GM21717 (cell line): ENCODE measurements around the gene DNAJC18.
"Not testable (repeated sequence)": the region's sequence is repeated elsewhere in the genome, so short reads cannot be mapped to it uniquely, and the experiment has no call there.

Source experiments
- ATAC-seq: cut with Tn5 transposase; IDR thresholded peaks from one replicate; pipeline ENCODE4 v1.9.1; 2021; ENCODE audit warnings: mild to moderate bottlenecking, moderate library complexity; ENCODE audit not compliant: unreplicated experiment

Gene DNAJC18

DNA sequence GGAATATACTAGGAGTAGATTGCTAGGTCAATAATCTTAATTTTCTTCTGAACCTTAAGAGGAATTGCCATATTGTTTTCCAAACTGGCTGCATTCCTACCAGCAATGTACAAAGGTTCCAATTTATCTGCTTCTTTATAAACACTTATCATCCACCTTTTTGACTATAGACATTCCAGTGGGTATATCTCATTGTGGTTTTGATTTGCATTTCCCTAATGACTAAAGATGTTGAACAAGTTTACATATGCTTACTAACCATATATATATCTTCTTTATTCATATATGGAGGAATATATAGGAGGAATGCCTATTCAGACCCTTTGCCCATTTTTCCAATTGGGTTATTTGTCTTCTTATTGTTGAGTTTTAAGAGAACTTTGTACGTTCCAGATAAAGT, 7.6 kb downstream of the DNAJC18 start:
- no peak for ATAC-seq

DNA sequence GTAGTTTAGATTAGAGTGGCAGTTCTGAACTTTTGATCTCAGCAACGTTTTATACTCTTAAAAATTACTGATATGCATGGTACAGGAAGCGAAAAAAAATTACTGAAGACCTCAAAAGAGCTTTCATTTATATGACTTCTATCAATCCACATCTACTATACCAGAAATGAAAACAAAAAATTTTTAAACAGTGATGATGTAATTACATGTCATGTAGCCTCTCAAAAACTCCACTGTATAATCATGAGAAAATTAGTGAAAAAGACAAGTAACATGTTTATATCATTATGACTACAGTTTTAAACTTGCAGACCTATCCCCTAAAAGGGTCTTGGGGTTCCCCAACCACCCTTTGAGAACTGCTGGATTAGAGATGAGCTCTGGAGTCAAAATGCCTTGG, 9.3 kb downstream of the DNAJC18 start:
- no peak for ATAC-seq

DNA sequence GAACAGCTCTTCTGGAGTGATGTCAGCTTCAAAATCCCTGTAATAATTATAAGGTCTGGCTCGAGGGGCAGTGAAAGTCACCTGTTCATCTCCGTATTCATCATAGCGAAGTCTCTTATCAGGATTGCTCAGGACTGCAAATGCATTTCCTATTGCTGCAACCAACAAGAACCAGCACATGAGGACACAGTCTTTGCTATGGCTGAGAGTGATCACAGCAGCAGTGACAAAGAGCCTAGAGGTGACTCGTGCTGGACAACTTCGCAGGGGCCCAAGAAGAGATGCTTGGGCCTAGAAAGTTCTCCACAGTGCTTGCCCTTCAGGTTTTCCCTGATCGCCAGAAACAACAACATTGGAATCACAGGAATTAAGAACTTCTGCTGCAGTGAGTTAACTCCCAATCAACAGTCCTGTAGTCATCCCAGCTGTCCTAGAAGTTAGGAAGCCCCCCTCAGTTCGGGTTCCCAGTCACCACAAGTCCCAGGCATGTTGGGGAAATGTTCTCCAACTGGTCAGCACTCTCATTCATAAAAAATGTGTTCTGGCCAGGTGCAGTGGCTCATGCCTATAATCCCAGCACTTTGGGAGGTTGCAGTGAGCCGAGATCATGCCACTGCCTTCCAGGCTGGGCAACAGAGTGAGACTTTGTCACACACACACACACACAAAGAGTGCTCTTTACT, 13.0 kb downstream of the DNAJC18 start:
- ATAC-seq: no peak

DNA sequence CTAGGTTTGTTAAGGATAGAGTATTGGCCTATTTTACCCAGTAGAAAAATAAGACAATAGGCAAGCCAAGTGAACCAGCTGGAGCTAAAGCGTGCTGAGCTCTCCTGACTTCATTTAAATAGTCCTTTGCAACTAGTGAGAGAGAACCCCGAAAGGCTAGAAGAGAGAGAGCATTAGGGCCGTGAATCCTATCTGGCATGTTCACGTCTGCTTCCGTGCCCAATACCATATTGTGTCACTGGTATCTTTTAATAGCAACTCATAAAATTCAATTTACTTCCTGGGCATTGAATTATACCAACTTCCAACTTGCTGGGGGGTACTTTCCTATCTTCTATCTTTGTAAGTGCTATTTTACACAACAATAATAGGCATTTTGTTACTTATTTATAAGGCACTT, 13.8 kb downstream of the DNAJC18 start:
- ATAC-seq: no peak

DNA sequence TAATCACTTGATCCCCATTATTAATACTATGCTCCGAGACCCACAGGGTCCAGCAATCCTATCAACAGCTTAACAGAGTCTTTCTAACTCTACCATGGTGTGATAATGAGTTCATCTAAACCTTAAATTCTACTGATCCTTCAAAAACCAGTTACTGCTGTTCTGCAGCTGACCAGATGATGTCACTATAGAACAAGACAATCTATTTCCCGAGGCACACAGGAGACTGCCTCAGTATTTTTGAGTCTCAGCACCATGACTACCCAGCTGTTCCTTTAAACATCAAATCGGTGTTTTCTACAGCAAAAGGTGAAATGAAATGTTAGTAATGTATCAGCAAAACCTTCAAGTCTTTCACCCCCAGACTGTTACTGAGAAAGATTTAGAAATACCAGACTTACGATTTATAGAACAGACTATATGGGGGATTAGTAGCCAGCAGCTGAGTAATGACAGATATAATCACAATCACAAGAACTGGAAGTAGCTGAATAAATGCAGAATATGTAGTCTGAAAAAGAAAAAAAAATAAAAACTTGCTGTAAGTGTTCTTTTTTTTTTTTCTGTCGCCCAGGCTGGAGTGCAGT, 16.9 kb downstream of the DNAJC18 start:
- no peak for ATAC-seq

DNA sequence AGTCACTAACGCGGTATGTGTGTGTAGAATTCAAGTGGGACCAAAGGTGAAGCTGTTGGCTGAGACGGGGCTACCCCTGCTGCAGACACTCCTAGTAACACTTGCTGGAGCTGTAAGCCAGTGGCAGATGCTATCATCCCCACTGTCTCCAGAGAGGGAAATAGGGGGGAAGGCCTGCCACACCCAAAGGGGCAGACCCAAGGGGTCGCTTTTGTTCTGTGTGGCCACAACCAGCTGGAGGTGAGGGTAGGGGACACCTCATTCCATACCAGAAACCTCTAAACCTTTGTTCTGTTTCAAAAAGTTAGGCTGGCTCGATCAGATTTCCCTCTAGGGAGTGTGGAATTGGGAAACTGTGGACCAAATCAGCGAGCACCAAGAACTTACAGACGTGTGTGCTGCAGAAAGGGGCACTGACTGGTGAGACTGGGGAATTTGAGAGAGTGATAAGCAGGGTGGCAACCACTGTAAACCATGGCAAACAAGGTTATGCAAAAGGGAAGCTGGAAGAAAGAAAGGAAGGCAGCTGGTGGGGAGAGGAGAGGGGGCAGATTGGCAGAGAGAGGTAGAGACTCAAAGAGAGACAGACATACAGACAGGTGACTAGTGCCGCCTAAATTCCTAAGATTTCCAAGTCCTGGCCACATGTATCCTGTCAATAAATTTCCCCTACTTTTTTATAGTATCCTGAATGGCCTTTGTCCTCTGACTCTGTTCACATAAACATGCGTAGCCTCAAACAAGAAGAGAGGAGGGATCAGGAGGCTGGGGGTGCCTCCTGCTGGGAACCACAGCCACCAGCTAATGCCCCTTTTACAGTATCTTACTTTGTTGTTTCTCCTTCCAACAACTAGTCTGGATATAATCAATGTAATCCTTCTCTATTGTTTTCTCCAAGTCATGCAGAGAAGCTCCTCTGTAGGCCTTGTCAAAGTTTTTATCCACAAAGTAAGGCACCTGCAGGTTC, 19.8 kb downstream of the DNAJC18 start:
- no peak for ATAC-seq

DNA sequence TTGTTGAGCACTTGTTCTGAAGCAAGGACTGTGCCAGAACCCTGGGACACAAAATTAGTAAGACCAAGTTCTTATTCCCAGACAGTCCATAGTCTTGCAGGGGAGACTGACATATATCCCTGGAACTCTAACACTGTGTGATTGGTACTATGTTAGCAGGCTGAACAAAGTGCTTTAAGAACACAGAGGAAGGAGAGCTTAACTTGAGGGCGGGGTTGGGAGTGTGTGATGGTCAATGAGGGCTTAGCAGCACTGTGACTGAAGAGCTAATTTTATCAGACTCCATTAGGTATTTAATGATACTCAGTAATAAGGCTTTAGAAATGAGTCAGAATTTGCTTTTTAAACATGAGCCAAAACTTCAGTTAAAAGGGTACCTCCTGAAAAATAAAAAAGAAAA, 20.5 kb downstream of the DNAJC18 start:
- ATAC-seq: no peak

DNA sequence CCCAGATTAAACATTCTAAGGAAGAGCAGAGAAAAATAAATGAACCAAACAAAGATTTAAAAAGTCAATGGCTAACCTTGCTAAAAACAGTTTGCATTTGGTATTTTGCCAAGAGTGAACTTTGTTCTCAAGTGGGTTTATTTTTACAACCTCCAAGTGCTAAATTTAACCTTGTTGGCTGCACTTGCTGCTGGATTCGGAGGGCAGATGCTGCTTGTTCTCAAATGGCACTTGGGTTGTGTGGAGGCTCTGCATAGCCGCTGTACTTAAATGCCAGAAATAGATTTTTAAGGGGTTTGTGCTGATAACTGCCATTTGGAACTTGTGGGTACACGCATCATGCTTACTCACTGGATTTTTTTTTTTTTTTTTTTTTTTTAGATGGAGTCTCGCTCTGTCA, 22.1 kb downstream of the DNAJC18 start:
- no peak for ATAC-seq

DNA sequence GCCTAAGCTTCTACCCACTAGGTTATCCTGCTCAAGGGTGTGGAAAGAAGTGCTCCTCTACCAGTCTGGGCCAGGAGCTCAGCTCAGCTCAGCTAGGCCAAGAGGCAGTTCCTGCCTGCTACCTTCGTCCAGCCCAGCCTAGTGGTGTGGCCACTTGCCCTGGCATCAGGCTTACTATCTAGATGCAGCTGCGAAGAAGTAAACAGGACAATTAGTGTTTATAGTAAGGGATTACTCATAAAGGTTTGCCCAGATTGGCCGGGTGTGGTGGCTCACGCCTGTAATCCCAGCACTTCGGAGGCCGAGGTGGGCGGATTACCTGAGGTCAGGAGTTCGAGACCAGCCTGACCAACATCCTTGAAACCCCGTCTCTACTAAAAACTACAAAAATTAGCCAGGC, 22.7 kb downstream of the DNAJC18 start:
- ATAC-seq: no peak

DNA sequence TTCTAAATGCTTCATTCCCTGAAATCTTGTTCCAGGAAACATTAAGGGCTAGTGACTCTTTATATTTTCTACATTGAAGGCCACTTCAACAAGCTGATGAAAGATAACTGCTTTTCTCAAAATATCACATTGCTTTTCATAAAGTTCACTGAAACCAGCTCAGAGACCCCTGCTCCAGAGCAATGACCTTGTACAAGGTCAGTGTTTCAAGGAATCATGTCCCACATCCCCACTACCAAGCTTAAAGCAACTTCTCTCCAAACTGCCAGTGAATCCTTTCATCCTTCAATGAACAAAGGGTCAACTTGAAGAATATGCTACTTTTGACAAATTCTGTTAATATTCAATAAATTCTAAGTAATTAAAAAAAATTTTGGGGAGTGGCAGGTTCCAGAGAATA, 23.5 kb downstream of the DNAJC18 start:
- ATAC-seq: no peak

DNA sequence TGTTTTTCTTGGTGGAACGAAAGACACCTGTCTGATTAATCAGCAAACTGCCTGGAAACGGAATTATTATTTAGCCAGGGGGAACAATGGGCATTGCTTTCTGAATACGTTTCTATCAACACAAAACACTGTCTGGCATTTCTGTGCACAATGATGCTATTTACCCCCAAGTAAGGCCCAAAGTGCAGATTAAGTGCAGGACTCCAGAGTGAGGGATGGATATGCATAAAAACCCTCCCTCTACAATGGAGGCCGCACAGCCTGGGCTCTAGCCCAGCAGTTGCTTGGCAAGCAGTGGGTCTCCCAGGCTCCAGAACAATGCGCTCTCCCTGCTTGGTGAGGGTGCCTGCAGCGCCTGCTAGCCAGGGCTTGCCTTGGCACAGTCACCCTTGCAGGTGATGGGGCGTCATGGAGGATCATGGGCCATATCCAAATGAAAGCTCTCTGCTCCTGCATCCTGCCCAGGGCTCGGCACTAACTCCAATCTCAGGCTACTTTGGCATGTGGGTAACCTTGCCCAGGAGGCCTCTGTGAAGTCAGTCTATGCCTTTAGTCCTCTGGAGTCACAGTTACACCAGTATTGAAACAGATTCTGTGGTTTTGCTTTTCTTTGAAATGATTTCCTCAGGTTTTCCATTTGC, 24.0 kb downstream of the DNAJC18 start:
- no peak for ATAC-seq

DNA sequence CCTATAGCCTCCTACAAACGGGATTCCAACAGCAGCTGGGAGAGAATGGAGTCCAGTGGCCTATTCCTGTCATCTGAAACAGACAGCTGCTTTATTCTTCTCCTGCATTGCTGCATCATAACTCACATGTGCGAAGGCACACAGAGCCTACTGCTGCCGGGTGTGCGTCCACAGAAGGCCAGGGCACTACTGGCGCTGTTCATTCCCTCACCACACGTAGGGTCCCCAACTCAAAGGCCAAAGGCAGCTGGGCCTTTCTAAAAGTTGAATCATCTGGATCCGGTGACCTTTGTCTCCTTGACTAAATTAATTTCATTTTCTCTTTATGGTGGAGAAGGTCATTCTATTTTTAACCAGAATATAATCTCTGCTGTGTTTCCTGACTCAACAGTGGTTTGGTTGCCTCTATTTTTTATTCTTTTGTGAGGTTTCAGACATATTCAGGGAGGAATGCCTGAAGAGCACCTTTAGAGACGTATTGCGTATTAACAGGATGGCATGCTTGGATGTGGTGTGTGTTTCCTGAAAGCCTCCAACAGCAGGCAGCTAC, 24.7 kb downstream of the DNAJC18 start:
- no peak for ATAC-seq

DNA sequence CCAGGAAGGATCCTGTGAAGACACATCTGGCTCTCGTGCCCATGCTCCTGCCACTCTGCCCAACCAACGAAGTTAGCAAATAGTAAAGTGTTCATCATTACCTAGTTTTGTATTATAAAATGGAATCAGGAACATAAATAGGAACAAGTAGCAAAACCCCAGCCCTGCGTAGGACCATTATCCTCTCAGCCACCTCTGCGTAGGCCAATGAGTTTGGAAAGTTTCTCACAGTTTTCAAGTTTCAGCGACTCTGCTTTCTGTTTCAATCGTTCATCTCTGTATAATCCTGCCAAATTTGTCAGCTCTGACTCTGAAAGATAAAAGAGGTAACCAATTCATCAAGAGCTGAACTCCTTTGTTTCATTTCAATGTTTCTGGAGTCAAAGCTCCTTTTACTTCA, 25.4 kb downstream of the DNAJC18 start:
- ATAC-seq: no peak

DNA sequence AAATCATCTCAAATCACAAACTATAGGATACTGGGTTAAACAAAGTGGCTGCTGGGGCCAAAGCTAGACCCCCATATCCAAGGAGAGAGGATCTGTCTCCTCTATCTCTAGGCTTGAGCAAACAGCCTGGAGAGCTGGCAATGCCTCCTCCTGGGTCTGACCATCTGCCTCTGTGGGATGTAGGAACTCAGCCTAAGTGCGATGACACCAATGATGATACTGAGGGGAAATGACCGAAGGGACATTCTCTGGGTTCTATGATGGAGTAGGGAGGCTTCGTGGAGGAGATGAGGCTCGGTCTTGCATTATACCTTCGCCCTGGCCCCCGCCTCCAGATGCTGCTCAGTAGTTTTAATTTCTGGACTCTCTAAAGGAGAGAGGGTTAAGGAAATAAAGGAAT, 26.2 kb downstream of the DNAJC18 start:
- ATAC-seq: no peak

DNA sequence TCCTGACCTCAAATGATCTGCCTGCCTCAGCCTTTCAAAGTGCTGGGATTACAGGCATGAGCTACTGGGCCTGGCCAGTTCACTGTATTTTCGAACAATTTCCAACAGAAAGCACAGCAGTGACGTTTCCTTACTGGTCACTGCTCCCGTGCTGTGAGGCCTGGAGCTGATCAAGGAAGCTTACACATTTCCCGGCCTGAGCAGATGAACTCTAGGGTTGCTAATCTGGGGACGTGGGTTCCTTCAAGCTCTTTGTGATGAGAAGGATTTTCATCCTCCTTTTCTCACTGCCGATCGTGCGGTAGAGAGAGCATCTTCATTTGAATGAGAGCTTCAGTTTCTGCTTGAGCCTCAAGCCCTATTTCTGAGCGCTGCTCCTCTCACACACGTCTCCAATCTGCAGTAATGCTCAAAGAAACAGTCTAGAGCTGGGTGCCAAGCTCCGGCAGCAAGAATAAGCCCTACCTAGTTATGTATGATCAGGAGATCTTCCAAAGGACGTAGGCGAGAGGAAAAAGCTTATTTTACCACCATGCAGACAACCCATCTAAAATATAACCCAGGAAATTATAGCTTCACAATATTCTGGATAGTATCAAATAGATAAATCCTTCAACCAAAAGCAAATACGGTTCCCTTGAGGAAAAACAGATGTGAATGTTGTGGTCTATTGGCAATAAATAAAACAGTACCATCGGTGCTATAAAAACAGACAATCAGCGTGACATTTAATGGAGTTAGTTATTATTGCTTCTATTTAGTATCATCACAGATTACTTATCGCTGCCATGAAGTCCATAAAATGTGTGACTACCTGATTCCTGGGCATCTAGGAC, 28.1 kb downstream of the DNAJC18 start:
- ATAC-seq: no peak

DNA sequence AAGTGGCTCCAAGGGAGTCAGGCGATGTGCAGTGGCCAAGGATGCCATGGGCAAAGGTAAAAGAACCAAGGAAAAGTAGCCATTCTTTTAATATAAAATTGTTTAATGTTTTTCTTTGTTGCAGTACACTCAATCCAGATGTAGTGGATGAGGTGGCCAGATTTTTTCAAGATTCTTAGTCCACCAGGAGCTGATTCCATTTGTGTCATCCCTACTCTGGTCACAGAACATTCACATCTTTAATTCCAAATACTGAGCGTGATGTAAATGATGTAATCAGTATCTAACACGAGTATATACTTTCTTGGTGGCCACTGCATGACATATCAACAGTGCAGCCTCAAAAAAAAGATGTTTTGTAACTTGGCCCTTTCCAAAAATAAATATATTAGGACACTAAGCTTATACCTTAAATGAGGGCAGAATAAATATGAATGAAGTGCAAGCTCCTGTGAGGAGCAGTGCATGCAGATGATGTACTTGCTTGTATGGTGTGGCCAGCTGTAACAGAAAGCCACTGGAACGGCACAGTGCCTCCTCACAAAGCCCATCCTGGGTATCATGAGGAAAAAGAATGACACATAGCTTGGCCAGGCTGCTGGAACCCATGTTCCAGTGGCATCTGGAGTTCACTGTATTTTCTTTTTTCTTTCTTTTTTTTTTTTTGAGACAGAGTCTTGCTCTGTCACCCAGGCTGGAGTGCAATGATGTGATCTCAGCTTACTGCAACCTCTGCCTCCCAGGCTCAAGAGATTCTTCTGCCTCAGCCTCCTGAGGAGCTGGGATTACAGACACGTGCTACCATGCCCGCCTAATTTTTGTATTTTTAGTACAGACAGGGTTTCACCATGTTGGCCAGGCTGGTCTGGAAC, 29.0 kb downstream of the DNAJC18 start:
- no peak for ATAC-seq

DNA sequence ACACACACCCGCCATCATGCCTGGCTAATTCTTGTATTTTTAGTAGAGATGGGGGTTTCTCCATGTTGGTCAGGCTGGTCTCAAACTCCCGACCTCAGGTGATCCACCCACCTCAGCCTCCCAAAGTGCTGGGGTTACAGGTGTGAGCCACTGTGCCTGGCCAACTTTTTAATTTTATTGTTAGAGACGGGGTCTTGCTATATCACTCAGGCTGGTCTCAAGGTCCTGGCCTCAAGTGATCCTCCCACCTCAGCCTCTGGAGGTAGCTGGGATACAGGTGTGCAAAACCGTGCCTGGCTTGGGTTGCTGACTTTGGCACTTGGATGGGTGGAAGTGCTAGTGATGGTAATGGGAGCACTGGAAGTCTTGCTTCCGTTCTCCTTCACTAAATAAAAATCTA, 30.2 kb downstream of the DNAJC18 start:
- not testable (repeated sequence) for ATAC-seq

DNA sequence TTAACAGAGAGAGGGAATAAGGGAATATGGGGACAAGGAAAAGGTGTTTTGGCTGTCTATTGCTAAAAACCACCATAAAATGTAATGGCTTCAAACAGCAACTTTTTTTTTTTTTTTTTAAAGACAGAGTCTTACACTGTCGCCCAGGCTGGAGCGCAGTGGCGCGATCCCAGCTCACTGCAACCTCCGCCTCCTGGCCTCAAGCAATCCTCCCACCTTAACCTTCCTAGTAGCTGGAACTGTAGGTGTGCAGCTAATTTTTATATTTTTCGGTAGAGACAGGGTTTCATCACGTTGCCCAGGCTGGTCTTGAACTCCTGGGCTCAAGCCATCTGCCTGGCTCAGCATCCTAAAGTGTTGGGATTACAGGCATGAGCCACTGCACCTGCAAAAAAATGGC, 31.1 kb downstream of the DNAJC18 start:
- ATAC-seq: no peak

DNA sequence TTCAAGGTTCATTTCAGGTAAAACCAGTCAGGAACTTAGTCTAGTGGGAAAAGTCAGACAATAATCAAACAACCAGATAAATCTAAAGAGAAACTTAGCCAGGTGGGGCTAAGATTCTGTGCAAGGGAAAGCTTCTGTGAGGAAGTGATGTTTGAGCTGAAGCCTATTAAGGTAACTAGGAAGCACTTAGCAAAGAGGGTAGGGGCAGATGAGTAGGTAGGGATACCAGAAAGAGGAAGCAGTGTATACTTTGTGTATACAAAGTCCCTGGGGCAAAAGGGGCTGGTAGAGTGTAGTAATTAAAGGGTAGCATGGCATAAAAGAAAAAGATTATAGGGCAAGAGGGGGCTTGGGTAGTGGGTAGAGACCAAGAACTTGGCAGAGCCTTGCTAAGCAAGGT, 31.8 kb downstream of the DNAJC18 start:
- ATAC-seq: no peak
